ENCODE data around the gene MPC2. TPM values are rescaled to one million over a fixed set of nuclear protein-coding genes. Genes with fewer than 3 reads are reported as not detected.

The MPC2 gene
- total RNA-seq, 1 experiment from 2014 or later = 32.9 TPM

DNA sequence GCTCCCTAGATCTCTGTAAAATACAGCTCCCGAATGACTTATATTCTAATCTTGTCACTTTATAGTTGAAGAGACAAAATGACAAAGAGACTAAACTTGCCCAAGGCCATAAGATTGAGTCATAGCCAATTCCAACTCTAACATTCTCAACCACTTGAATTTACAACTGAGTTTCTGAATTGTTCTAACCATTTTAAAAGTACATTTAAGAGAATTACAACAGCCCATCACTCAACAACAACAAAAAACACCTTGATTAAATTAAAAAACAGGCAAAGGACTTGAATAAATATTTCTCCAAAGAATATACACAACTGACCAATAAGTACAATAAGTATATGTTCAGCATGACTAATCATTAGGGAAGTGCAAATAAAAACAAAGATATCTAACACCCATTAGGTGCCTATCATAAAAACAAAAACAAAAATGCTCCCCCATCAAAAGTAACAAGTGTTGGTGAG, 14.2 kb downstream of the MPC2 start:
- no peak overlapping the region for H3K4me3 Mint-ChIP-seq
- TF ChIP-seq, protein P1, sequence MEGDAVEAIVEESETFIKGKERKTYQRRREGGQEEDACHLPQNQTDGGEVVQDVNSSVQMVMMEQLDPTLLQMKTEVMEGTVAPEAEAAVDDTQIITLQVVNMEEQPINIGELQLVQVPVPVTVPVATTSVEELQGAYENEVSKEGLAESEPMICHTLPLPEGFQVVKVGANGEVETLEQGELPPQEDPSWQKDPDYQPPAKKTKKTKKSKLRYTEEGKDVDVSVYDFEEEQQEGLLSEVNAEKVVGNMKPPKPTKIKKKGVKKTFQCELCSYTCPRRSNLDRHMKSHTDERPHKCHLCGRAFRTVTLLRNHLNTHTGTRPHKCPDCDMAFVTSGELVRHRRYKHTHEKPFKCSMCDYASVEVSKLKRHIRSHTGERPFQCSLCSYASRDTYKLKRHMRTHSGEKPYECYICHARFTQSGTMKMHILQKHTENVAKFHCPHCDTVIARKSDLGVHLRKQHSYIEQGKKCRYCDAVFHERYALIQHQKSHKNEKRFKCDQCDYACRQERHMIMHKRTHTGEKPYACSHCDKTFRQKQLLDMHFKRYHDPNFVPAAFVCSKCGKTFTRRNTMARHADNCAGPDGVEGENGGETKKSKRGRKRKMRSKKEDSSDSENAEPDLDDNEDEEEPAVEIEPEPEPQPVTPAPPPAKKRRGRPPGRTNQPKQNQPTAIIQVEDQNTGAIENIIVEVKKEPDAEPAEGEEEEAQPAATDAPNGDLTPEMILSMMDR (conservative IDR thresholded peaks at IDR 0.05) = no peak
- H3K36me3 Mint-ChIP-seq (ENCODE audit: insufficient read depth in 1 of 3, low read depth in 3 of 3) = no peaks in the 10 kb centered on the region; a peak in 1 of 7 replicates
- Histone ChIP-seq H2BK20ac (ENCODE audit: low read depth, low read length, poor library complexity, severe bottlenecking) (no peak overlapping the region), H3K56ac (ENCODE audit: insufficient read length, low read depth, low read length) (no peak overlapping the region), H2AFZ (ENCODE audit: low read length) (no peak overlapping the region), H3K79me2 (ENCODE audit: insufficient read depth, low read length) (no peaks in the 10 kb centered on the region), H3K23me2 (ENCODE audit: insufficient read length, low read depth, low read length, poor library complexity, severe bottlenecking) (no peaks in the 10 kb centered on the region), H3K4ac (ENCODE audit: low read depth, low read length) (no peak overlapping the region), H3K14ac (ENCODE audit: insufficient read depth, low read length) (no peak overlapping the region), H2BK15ac (ENCODE audit: low read depth, low read length) (no peak overlapping the region), H2BK5ac (ENCODE audit: insufficient read length, low read length) (no peak overlapping the region), H4K20me1 (ENCODE audit: control insufficient read depth, insufficient read depth, insufficient read length) (no peaks in the 10 kb centered on the region), H3K27ac (ENCODE audit: insufficient read length, low read depth, low read length) (no peak overlapping the region), H3K4me2 (ENCODE audit: insufficient read depth, insufficient read length, low read length) (no peak overlapping the region), H4K91ac (ENCODE audit: insufficient read length, low read depth, low read length) (no peak overlapping the region), H3K4me1 (ENCODE audit: insufficient read depth, low read length) (no peaks in the 10 kb centered on the region), H3K18ac (ENCODE audit: insufficient read length, low read depth, low read length) (no peak overlapping the region), H2BK12ac (ENCODE audit: insufficient read length, low read depth, low read length) (no peak overlapping the region), H3T11ph (ENCODE audit: low read length) (no peak overlapping the region), H3K27me3 (ENCODE audit: insufficient read depth, low read length) (no peaks in the 10 kb centered on the region), H4K5ac (ENCODE audit: insufficient read length, low read depth, low read length) (no peak overlapping the region), H4K8ac (replicated peaks; ENCODE audit: insufficient read length, low read depth, low read length) (no peak overlapping the region), H3K23ac (ENCODE audit: insufficient read length, low read depth, low read length) (no peak overlapping the region), H2BK120ac (ENCODE audit: low read depth, low read length, poor library complexity, severe bottlenecking) (no peak overlapping the region), H2AK5ac (ENCODE audit: insufficient read length, low read length) (no peak overlapping the region), H3K79me1 (ENCODE audit: insufficient read depth, low read depth, low read length, poor library complexity, severe bottlenecking) (no peaks in the 10 kb centered on the region), H3K9ac (ENCODE audit: extremely low read depth, insufficient read length, low read length) (no peak overlapping the region), H3K9me3 (ENCODE audit: control insufficient read depth, low read depth, low read length) (no peaks in the 10 kb centered on the region)
- H3K9me3 Mint-ChIP-seq = no peaks in the 10 kb centered on the region
- peaks cover 4 to 6% of the 10 kb centered on the region in 2 experiments; a peak in 3 of 4 replicates for H3K4me1 Mint-ChIP-seq
- no peak for DNase-seq
- WGBS (ENCODE audit: extremely low coverage, insufficient read length, low lambda C conversion rate) = no CpG with 5 or more reads among the region's 1 CpG
- no peak overlapping the region for H3K27ac Mint-ChIP-seq
- H3K27me3 Mint-ChIP-seq (ENCODE audit: low read depth) = no peaks in the 10 kb centered on the region

Data from H9 (cell line).